ENCODE results near the gene AMBRA1. TPM values are rescaled to one million over a fixed set of nuclear protein-coding genes. Genes with fewer than 3 reads are reported as not detected.

The AMBRA1 gene
- polyA plus RNA-seq, 1 of the 3 experiments (the other 2 are of a cell fraction): 10.4 TPM

- peaks cover 3 to 10% of the 10 kb centered on the region in 2 experiments; a peak in 2 of 4 replicates for H3K4me1 ChIP-seq (ENCODE audit: control insufficient read depth in 1 of 2, insufficient read depth in 2 of 2, low read depth in 1 of 2, low read length in 1 of 2)
- no peaks in the 10 kb centered on the region for H3K27me3 ChIP-seq (ENCODE audit: insufficient read depth)
- H3K27ac ChIP-seq (ENCODE audit: low read depth in 2 of 2, low read length in 1 of 2): no peak overlapping the region
- H3K9ac ChIP-seq: no peak overlapping the region
- H3K36me3 ChIP-seq (replicated peaks in 1 of 2; ENCODE audit: control insufficient read depth in 1 of 2, insufficient read depth in 2 of 2, low read length in 1 of 2): peaks cover 11 to 45% of the 10 kb centered on the region in 2 experiments
- no peaks in the 10 kb centered on the region for H3F3A ChIP-seq (replicated peaks; ENCODE audit: insufficient read depth)
- H3K9me2 ChIP-seq: no peaks in the 10 kb centered on the region
- ChIA-PET CTCF (interaction anchor here (1.1 to 1.9 kb wide), 4 partner anchors 30 to 1134 kb away, joined by 3 to 5 read pairs (median 3); partner anchors contain the start of gene CELF1), POLR2A (no interaction called here)
- no peaks in the 10 kb centered on the region for H3K79me2 ChIP-seq (ENCODE audit: insufficient read depth)
- DNase-seq: no peak
- no peak overlapping the region for H3K4me3 ChIP-seq (ENCODE audit: low read depth in 2 of 2, low read length in 1 of 2)
- H3K9me3 ChIP-seq: no peaks in the 10 kb centered on the region
- H2AFZ ChIP-seq (ENCODE audit: low read depth): no peak overlapping the region
- no peaks in the 10 kb centered on the region for H4K20me1 ChIP-seq (ENCODE audit: insufficient read depth)
- 92% methylated on average over 5 of the region's 5 CpGs for WGBS (ENCODE audit: low lambda C conversion rate)
- no peak overlapping the region for H3K4me2 ChIP-seq
- TF ChIP-seq TEAD4 (IDR thresholded peaks at IDR 0.05; ENCODE audit: borderline replicate concordance, insufficient read depth) (no peak), GABPA (IDR thresholded peaks at IDR 0.05; ENCODE audit: low read depth) (no peak), TAF1 (IDR thresholded peaks at IDR 0.05; ENCODE audit: borderline replicate concordance, low read depth, low read length) (no peak), USF2 (IDR thresholded peaks at IDR 0.05; ENCODE audit: borderline replicate concordance, low read depth, low read length) (no peak), SMC3 (IDR thresholded peaks at IDR 0.05; ENCODE audit: low read depth, low read length) (no peak), GATA2 (CRISPR knock-in tag; IDR thresholded peaks at IDR 0.05) (no peak), RAD21 (IDR thresholded peaks at IDR 0.05; ENCODE audit: low read length) (no peak), EZH2phosphoT487 (IDR thresholded peaks at IDR 0.05; ENCODE audit: borderline replicate concordance, low read depth) (no peak), SIN3A (IDR thresholded peaks at IDR 0.05; ENCODE audit: borderline replicate concordance, low read depth, low read length) (no peak), NRF1 (IDR thresholded peaks at IDR 0.05; ENCODE audit: low read depth, low read length) (no peak), MAX (IDR thresholded peaks at IDR 0.05; ENCODE audit: low read depth) (no peak), FOXM1 (IDR thresholded peaks at IDR 0.05; ENCODE audit: low read depth) (no peak), EP300 (IDR thresholded peaks at IDR 0.05; ENCODE audit: borderline replicate concordance in 1 of 2, low read depth in 1 of 2, low read length in 1 of 2) (no peak), ELF1 (IDR thresholded peaks at IDR 0.05) (no peak), MXI1 (IDR thresholded peaks at IDR 0.05; ENCODE audit: low read depth, low read length) (no peak), YY1 (IDR thresholded peaks at IDR 0.05; ENCODE audit: low read depth) (no peak), TCF12 (IDR thresholded peaks at IDR 0.05) (no peak)
- TF ChIP-seq, protein P1, sequence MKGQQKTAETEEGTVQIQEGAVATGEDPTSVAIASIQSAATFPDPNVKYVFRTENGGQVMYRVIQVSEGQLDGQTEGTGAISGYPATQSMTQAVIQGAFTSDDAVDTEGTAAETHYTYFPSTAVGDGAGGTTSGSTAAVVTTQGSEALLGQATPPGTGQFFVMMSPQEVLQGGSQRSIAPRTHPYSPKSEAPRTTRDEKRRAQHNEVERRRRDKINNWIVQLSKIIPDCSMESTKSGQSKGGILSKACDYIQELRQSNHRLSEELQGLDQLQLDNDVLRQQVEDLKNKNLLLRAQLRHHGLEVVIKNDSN (IDR thresholded peaks at IDR 0.05; ENCODE audit: borderline replicate concordance, low read depth): no peak
- TF ChIP-seq, protein P2, sequence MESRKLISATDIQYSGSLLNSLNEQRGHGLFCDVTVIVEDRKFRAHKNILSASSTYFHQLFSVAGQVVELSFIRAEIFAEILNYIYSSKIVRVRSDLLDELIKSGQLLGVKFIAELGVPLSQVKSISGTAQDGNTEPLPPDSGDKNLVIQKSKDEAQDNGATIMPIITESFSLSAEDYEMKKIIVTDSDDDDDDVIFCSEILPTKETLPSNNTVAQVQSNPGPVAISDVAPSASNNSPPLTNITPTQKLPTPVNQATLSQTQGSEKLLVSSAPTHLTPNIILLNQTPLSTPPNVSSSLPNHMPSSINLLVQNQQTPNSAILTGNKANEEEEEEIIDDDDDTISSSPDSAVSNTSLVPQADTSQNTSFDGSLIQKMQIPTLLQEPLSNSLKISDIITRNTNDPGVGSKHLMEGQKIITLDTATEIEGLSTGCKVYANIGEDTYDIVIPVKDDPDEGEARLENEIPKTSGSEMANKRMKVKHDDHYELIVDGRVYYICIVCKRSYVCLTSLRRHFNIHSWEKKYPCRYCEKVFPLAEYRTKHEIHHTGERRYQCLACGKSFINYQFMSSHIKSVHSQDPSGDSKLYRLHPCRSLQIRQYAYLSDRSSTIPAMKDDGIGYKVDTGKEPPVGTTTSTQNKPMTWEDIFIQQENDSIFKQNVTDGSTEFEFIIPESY (IDR thresholded peaks at IDR 0.05; ENCODE audit: borderline replicate concordance, low read depth): no peak
Observed at GRCh38 chr11:46418751-46419150, 175.1 kb downstream of the AMBRA1 start.
